Measurements from ENCODE around the gene YAP1.
A peak's percentile ranks its signal among the peaks of the same experiment; 100 is the strongest.
"Not testable (repeated sequence)": the region's sequence is repeated elsewhere in the genome, so short reads cannot be mapped to it uniquely, and the experiment has no call there.

The YAP1 gene

GRCh38 chr11:102241026-102241425 is 130.8 kb downstream of the YAP1 start:
- DNase-seq (ENCODE audit: low spot score): no peak

GRCh38 chr11:102243399-102243884 is 133.2 kb downstream of the YAP1 start:
- no peak for DNase-seq (ENCODE audit: low spot score)

- no peak for DNase-seq (ENCODE audit: low spot score)
Measured at GRCh38 chr11:102244681-102245409, 134.6 kb downstream of the YAP1 start.

- DNase-seq (ENCODE audit: low spot score): no peak
Measured at GRCh38 chr11:102251423-102251822, 141.2 kb downstream of the YAP1 start.

- DNase-seq (ENCODE audit: low spot score): no peak
Measured at GRCh38 chr11:102252339-102252891, 142.2 kb downstream of the YAP1 start.

GRCh38 chr11:102253020-102253715 is 142.9 kb downstream of the YAP1 start:
- DNase-seq (ENCODE audit: low spot score): no peak

- DNase-seq (ENCODE audit: low spot score): peak; percentile 23
Measured at GRCh38 chr11:102254047-102254446, 143.8 kb downstream of the YAP1 start.

- DNase-seq (ENCODE audit: low spot score): no peak
Measured at GRCh38 chr11:102256251-102256650, 146.0 kb downstream of the YAP1 start.

GRCh38 chr11:102260241-102260640 is 150.0 kb downstream of the YAP1 start:
- no peak for DNase-seq (ENCODE audit: low spot score)

- no peak for DNase-seq (ENCODE audit: low spot score)
Measured at GRCh38 chr11:102263379-102264003, 153.2 kb downstream of the YAP1 start.

GRCh38 chr11:102264704-102265103 is 154.5 kb downstream of the YAP1 start:
- not testable (repeated sequence) for DNase-seq (ENCODE audit: low spot score)

GRCh38 chr11:102266099-102266498 is 155.9 kb downstream of the YAP1 start:
- no peak for DNase-seq (ENCODE audit: low spot score)

GRCh38 chr11:102267609-102268008 is 157.4 kb downstream of the YAP1 start:
- DNase-seq (ENCODE audit: low spot score): no peak

- peak; percentile 95 for DNase-seq (ENCODE audit: low spot score)
Measured at GRCh38 chr11:102268083-102268984, 158.1 kb downstream of the YAP1 start.

GRCh38 chr11:102268985-102269470 is 158.8 kb downstream of the YAP1 start:
- no peak for DNase-seq (ENCODE audit: low spot score)

GRCh38 chr11:102269927-102270326 is 159.7 kb downstream of the YAP1 start:
- DNase-seq (ENCODE audit: low spot score): no peak

GRCh38 chr11:102272047-102272824 is 162.0 kb downstream of the YAP1 start:
- no peak for DNase-seq (ENCODE audit: low spot score)

GRCh38 chr11:102274628-102275027 is 164.4 kb downstream of the YAP1 start:
- no peak for DNase-seq (ENCODE audit: low spot score)

GRCh38 chr11:102276362-102276761 is 166.1 kb downstream of the YAP1 start:
- no peak for DNase-seq (ENCODE audit: low spot score)

GRCh38 chr11:102276783-102277182 is 166.5 kb downstream of the YAP1 start:
- no peak for DNase-seq (ENCODE audit: low spot score)
